Endodermal cell (in vitro differentiated cells): ENCODE results near the gene JARID2. TPM values are rescaled to one million over a fixed set of nuclear protein-coding genes. Genes with fewer than 3 reads are reported as not detected.

ENCODE experiments used
- DNase-seq: peaks from one replicate; pipeline ENCODE4 v3.0.0-alpha.2; 2017
- H3K27ac ChIP-seq: 2 replicates; pipeline ENCODE4 v1.5.1; 2013; ENCODE audit warnings: mild to moderate bottlenecking, low read depth, low read length, moderate library complexity
- H3K27me3 ChIP-seq: 2 replicates; pipeline ENCODE4 v1.6.1; 2013; ENCODE audit warnings: mild to moderate bottlenecking, low read length, moderate library complexity; ENCODE audit not compliant: insufficient read depth, control insufficient read depth, poor library complexity, severe bottlenecking
- H3K36me3 ChIP-seq: 2 replicates; pipeline ENCODE4 v1.7.0; 2013; ENCODE audit warnings: mild to moderate bottlenecking, low read length, moderate library complexity; ENCODE audit not compliant: control insufficient read depth, insufficient read depth
- H3K4me1 ChIP-seq: one replicate; pipeline ENCODE4 v1.7.0; 2013; ENCODE audit warnings: low read length; ENCODE audit not compliant: control insufficient read depth, insufficient read depth
- H3K4me3 ChIP-seq: 2 replicates; pipeline ENCODE4 v1.5.1; 2013; ENCODE audit warnings: mild to moderate bottlenecking, low read length, moderate library complexity
- H3K9ac ChIP-seq: 2 replicates; pipeline ENCODE4 v1.6.1; 2013; ENCODE audit warnings: mild to moderate bottlenecking, low read length, moderate library complexity; ENCODE audit not compliant: poor library complexity, severe bottlenecking; ENCODE audit errors: extremely low read depth
- H3K9me3 ChIP-seq: 2 replicates; pipeline ENCODE4 v1.6.1; 2013; ENCODE audit warnings: mild to moderate bottlenecking, low read length, moderate library complexity; ENCODE audit not compliant: control insufficient read depth
- H3K27ac Mint-ChIP-seq: 2 replicates; pipeline ENCODE4 v1.8.0; 2020; ENCODE audit warnings: mixed read lengths
- H3K27me3 Mint-ChIP-seq: 2 replicates; pipeline ENCODE4 v1.8.0; 2021; ENCODE audit warnings: mild to moderate bottlenecking, mixed read lengths; ENCODE audit not compliant: insufficient read depth
- H3K36me3 Mint-ChIP-seq: 2 replicates; pipeline ENCODE4 v1.8.0; 2020; ENCODE audit warnings: low read depth, mixed read lengths
- H3K4me1 Mint-ChIP-seq: 2 replicates; pipeline ENCODE4 v1.8.0; 2020; ENCODE audit warnings: mixed read lengths
- H3K4me3 Mint-ChIP-seq: 2 replicates; pipeline ENCODE4 v1.8.0; 2020; ENCODE audit warnings: mild to moderate bottlenecking, moderate library complexity, mixed read lengths
- H3K9me3 Mint-ChIP-seq: 2 replicates; pipeline ENCODE4 v1.8.0; 2020; ENCODE audit warnings: mild to moderate bottlenecking, mixed read lengths
- WGBS, 2 experiments: methylation state at CpG; one replicate each; pipeline versions ENCODE4 v1.1.5 to v1.1.7; 2013; ENCODE audit warnings: missing lambda C conversion rate in 2 of 2, mixed read lengths in 1 of 2; ENCODE audit not compliant: insufficient coverage in 1 of 2, insufficient read length in 1 of 2; 5-methylcytosine and 5-hydroxymethylcytosine counted together
- total RNA-seq, 2 donors: library from RNA; stranded (reverse); fragmentation: NEBNext Ultra II Directional in 1 of 2; extraction: Animal tissue kit (Norgen Biotek cat#: 25700) in 1 of 2; gene quantifications; 2 replicates in 1 of 2; 3 replicates in 1 of 2; pipeline ENCODE4 v1.2.1, GENCODE V29; 2021
- TF ChIP-seq, protein P1 (sequence below): fragments of 200-600 bp; sonication (generic); conservative IDR thresholded peaks from 2 replicates; pipeline ENCODE4 v1.5.0; 2021; ENCODE audit warnings: antibody characterized with exemption, mild to moderate bottlenecking

Gene JARID2
- total RNA-seq, 2 donors from 2014 or later = 42.5 to 77.0 TPM

DNA sequence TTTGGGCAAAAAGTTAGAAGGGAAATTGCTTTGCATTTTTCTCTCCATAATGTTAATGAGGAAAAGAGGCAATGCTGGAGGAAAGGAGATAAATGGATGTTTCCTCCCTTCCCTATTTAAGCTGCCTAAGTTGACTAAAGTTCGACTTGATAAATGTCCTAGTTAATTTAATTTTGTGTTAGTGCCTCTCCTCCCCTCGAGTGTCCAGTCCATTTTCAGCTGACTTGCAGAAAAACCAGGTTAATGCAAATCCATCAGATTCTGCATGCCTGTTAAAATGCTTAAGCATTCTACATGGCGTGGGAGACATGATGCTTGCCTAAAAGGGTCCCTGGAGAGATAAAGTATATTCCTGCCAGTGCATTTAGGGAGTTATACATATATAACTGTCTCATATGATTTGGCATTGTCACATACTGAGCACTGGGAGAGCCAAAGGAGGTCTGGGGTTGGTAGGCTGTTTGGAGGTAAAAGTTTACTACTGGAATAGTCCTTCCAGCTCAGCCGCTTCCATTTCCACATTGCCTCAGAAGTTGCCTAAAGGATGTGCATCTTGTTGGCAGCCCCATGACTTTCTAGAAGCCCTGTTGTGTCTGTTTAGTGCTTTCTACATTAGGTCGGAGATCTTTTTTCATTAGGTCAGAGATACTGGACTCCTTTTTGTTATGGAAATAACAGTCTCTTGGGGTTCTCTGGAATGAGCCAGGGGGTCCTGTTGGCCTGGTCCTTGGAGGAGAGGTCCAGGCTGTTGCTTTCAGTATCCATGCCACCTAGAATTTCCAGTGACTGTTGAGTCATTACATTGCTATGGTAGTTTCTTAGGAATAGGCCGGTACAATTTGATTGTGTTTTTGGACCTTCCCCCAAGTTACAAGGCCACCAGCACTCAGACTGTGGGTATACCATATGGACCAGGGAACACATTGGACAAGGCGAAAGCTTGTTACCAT, 30.4 kb downstream of the JARID2 start:
- no peak overlapping the region for H3K4me3 Mint-ChIP-seq

DNA sequence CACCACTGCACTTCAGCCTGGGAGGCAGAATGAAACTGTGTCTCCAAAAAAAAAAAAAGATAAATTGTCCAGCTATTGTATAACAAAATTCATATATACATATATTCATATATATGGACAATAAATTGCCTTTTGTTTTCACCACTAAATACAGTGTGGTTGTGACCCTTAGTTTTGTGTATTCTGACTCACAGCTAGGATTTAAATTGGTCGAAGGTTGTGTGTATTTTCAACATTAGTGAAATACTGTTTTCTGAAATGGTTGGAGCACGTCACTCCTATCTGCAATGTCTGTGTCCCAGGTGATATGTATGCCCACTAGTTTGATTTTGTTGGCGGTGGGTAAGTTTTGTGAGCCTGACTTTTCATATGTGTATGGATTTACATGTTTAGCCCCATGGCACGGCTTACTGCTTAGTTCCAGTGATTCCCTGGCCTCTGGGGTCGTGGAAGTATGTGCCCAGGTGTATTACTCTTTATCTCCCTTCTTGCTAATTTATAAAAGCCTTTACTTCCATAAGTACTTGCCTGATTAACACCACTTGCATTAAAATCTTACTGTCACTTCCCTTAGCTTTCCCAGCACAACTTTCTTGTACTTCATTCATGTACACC, 33.3 kb downstream of the JARID2 start:
- no peaks in the 10 kb centered on the region for H3K27me3 Mint-ChIP-seq
- H3K4me1 Mint-ChIP-seq = peaks cover 50% of the 10 kb centered on the region
- DNase-seq = peak; percentile 34
- Histone ChIP-seq H3K4me1 (no peaks in the 10 kb centered on the region), H3K9me3 (no peaks in the 10 kb centered on the region), H3K27me3 (no peaks in the 10 kb centered on the region), H3K36me3 (no peaks in the 10 kb centered on the region), H3K9ac (no peak overlapping the region), H3K27ac (no peak overlapping the region), H3K4me3 (no peak overlapping the region)
- no peak overlapping the region for H3K27ac Mint-ChIP-seq
- peaks cover 5% of the 10 kb centered on the region for H3K36me3 Mint-ChIP-seq
- TF ChIP-seq, protein P1, sequence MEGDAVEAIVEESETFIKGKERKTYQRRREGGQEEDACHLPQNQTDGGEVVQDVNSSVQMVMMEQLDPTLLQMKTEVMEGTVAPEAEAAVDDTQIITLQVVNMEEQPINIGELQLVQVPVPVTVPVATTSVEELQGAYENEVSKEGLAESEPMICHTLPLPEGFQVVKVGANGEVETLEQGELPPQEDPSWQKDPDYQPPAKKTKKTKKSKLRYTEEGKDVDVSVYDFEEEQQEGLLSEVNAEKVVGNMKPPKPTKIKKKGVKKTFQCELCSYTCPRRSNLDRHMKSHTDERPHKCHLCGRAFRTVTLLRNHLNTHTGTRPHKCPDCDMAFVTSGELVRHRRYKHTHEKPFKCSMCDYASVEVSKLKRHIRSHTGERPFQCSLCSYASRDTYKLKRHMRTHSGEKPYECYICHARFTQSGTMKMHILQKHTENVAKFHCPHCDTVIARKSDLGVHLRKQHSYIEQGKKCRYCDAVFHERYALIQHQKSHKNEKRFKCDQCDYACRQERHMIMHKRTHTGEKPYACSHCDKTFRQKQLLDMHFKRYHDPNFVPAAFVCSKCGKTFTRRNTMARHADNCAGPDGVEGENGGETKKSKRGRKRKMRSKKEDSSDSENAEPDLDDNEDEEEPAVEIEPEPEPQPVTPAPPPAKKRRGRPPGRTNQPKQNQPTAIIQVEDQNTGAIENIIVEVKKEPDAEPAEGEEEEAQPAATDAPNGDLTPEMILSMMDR = no peak
- 83 to 90% methylated on average over 2 to 5 of the region's 5 CpGs for WGBS, 2 experiments
- H3K9me3 Mint-ChIP-seq = no peaks in the 10 kb centered on the region
- H3K4me3 Mint-ChIP-seq = no peak overlapping the region

More for the DNA sequence above, 30.4 kb downstream of the JARID2 start:
- peaks cover 10% of the 10 kb centered on the region for H3K36me3 Mint-ChIP-seq
- H3K27ac Mint-ChIP-seq = no peak overlapping the region
- H3K27me3 ChIP-seq = no peaks in the 10 kb centered on the region
- H3K9ac ChIP-seq = no peak overlapping the region
- H3K9me3 Mint-ChIP-seq = no peaks in the 10 kb centered on the region
- no peak overlapping the region for H3K4me3 ChIP-seq
- TF ChIP-seq, protein P1 = no peak
- H3K36me3 ChIP-seq = no peaks in the 10 kb centered on the region
- WGBS, 2 experiments = 95 to 97% methylated on average over 4 to 7 of the region's 7 CpGs
- no peaks in the 10 kb centered on the region for H3K27me3 Mint-ChIP-seq
- no peaks in the 10 kb centered on the region for H3K4me1 ChIP-seq
- no peak for DNase-seq
- no peak overlapping the region for H3K27ac ChIP-seq
- peaks cover 48% of the 10 kb centered on the region for H3K4me1 Mint-ChIP-seq
- H3K9me3 ChIP-seq = no peaks in the 10 kb centered on the region

DNA sequence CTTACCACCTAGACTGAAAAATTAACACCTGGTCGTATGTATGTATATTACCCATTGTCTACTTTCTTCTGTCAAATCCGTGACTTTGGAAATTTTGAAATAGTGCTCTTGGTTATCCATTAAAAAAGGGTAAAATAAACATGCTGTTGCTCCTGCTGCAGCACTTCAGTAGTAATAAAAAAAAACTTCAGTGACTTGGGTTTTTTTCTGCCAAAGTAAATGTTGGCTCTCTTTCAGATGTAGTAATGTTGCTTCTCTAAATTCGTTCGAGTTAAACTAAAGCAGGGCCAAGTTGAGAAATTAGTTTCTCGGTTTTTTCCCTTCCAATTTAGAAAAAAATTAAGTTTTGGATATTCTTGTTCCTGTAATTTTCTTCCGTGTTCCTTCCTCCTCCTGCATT, 34.2 kb downstream of the JARID2 start:
- H3K27me3 Mint-ChIP-seq = no peaks in the 10 kb centered on the region
- TF ChIP-seq, protein P1 = no peak
- Histone ChIP-seq H3K9me3 (no peaks in the 10 kb centered on the region), H3K4me3 (no peak overlapping the region), H3K27me3 (no peaks in the 10 kb centered on the region), H3K27ac (no peak overlapping the region), H3K9ac (no peak overlapping the region), H3K4me1 (no peaks in the 10 kb centered on the region), H3K36me3 (no peaks in the 10 kb centered on the region)
- peak overlapping the region; percentile 19 for H3K27ac Mint-ChIP-seq
- DNase-seq = no peak
- peaks cover 5% of the 10 kb centered on the region for H3K36me3 Mint-ChIP-seq
- WGBS, 2 experiments = 77 to 93% methylated on average over 4 to 6 of the region's 6 CpGs
- peaks cover 45% of the 10 kb centered on the region for H3K4me1 Mint-ChIP-seq
- no peak overlapping the region for H3K4me3 Mint-ChIP-seq
- no peaks in the 10 kb centered on the region for H3K9me3 Mint-ChIP-seq
